Measurements from ENCODE around the gene PTGIR. TPM values are rescaled to one million over a fixed set of nuclear protein-coding genes. Genes with fewer than 3 reads are reported as not detected.
A peak's percentile ranks its signal among the peaks of the same experiment; 100 is the strongest.
"Not testable (repeated sequence)": the region's sequence is repeated elsewhere in the genome, so short reads cannot be mapped to it uniquely, and the experiment has no call there.

PTGIR gene
- total RNA-seq, 1 donor from 2014 or later = 3.8 TPM

DNA sequence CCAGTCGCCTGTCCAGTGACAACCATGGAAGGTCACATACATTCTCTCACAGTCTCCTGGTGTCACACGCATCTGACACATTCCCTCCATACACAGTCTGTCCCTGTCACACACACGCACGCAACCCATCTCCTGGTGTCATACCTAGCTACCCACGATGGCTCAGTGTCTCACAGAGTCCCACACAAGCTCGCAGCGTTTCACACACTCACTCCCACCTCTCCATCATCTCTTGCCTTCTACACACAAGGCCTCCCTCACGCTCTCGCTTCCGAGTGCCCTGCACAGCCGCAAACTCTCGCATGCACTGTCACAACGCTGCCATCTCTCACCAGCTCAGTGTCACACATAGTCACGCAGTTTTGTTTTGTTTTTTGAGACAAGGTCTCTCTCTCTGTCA lies 12.3 kb upstream of the PTGIR start:
- DNase-seq = no peak

DNA sequence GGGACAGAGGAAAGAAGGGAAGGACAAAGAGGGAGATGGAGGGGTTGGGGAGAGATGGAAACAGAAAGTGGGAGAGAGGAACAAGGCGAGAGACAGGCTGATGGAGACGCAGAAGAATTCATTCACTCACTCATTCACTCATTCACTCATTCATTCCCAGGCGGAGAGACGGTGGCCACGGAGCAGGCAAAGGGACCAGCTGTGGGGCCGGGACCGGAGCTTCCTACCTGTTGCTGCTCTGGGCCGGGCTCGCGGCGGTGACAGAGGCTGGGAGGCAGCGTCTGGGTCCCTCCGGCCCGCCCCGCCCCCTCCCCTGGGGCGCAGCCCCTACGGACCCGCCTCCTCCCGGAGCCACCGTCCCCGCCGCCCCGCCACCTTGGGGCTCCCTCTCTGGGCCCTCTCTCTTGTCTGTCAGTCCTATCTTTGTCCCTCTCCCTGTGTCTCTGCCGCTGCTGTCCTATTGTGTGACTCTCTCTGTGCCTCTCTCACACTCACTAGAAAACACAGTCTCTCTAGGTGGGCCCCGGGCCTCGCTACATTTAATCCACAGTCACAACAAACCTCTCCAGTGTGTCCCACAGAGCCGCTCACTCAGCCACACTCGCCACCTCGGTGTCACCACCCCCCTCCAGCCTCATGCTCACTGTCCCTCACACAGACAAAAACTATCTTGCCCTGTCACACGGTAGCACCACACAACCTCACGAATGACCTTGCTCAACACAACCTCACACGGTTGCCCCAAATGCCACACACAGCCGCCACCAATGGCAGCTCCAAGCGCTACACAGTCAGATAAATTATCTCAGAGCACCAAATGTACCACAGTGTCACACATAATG lies 11.3 kb upstream of the PTGIR start, which contains the start of gene GNG8:
GNG8 (minus strand) TSS at position 283 of the 842 bp plus-strand sequence. CDS start 1,520 bp downstream, outside the sequence.
- DNase-seq = no peak

DNA sequence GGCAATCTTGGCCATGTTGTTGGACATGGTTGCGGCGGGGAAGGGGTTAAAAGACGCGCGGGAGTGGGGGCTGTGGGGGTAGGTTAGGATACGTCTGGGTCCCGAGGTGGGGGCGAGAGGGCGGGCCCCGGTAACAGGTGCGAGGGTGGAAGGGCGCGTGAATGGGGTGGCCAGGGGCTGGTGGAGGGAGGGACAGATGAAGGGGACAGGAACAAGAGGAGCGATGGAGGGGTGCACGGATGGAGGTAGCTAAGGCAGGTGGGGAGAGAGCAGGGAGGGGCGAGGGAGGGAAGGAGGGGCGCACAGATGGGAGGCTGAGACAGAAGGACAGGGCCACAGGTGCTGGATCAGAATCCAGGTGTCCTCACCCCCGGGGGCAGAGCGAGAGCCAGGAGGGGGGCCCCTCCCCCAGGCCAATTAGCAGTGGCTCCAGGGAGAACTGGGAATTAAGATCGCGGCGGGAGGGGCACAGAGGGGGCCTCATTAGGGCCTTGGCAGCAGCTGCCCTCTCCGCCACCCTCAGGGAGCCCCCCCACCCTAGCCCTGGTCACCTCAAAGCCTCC lies 9.8 kb upstream of the PTGIR start:
- no peak for DNase-seq

DNA sequence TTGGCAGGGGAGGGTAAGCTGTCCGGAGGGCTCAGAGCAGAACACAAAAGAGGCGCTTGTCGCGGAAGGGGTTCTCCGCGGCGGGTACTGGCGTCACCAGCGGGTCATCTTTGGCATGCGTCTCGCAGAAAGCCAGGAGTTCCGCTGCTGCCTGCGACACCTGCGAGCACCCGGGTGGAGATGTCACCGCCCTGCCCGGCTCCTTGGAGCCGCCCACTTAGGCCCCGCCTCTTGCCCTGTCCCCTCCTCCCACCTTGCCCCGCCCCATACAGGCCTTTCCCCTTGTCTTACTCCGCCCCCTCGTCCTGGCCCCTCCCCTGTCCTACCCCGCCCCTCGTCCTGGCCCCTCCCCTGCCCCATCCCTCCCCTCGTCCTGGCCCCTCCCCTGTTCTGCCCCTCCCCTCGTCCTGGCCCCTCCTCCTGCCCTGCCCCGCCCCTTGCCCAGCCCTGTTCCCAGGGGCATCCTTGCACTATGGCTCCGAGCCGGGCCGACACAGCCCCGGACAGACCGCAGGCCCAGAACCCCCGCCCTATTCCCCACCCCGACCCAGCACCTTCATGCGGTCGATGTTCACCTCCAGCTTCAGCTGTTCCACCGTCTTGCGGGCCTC lies 9.3 kb upstream of the PTGIR start:
- DNase-seq = peak; percentile 36

DNA sequence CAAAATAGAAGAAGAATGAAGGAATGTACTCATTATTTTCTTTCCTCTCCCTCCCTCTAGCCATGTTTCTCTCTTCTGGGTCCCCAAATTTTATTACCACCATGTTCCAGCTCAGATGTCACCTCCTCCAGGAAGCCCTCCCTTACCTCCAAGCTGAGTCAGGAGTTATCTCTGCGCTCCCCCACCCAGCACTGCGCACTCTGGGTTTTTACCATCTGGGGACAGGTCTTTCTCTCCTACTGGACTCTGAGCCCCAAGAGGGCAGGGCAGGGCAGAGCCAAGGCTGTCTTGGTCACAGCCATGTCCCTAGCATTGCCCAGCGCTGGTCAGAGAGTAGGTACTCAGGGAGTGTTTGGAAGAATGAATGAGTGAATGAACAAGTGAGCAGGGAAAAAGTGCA lies 8.2 kb upstream of the PTGIR start:
- no peak for DNase-seq

DNA sequence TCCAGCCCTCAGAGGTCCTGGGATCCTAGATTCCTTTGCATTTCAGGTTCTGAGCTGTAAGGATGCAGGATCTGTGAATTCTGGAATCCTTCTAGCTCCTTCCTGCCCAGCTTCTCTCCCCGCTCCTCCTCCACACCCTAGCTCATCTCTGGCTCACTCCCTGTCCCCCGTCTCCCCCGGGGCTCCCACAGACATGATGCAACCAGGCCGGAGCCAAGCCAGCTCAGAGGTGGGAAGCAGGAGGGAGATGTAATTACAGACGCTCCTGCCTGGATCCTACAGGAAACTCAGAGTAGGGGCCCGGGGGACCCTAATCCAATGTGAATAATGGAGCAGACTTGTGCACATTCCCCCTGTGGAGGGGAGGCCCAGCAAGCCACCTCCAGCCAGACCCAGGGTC lies 6.6 kb upstream of the PTGIR start:
- DNase-seq = peak; percentile 18

DNA sequence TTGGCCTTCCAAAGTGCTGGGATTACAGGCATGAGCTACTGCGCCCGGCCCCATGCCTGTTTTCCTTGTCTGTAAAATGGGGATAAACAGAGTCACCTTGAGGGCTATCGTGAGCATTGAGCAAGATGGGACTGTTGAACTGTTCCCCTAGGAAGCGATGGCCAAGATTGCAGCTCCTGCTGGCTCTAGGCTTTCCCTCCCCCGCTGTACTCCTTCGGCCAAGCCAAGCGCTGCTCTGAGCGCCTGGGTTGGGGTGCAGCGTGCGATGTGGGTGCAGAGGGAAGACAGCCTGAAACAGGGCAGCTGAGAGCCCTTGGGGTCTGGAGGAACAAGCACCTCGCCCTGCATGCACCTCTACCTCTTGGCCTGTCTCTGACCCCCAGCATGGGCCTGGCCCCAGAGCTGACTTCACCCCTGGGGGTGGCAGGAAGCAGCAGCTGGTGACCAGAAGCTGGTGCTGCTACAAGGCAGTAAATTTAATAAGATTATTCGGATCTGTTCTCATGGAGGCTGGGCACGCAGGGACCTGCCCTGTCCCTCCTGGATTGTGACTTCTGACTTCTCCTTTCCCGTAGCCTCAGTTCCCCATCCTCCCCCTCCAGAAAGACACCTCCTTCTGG lies 5.8 kb upstream of the PTGIR start:
- DNase-seq = no peak

DNA sequence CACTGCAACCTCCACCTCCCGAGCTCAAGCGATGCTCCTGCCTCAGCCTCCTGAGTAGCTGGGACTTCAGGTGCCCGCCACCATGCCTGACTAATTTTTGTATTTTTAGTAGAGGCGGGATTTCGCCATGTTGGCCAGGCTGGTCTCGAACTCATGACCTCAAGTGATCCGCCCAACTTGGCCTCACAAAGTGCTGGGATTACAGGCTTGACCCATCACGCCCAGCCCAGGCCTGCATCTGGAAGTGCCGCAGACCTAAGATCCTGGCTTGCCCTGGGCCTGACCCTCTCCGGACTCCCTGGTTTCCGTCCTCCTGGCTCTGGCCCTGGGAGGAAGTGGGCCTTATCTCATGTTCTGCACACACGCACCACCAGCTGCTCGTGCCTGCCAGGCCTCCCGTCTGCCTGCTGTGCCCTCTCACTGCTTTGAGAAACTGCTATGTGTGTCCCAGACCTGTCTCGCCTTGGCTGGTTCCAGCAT lies 4.7 kb upstream of the PTGIR start:
- no peak for DNase-seq

DNA sequence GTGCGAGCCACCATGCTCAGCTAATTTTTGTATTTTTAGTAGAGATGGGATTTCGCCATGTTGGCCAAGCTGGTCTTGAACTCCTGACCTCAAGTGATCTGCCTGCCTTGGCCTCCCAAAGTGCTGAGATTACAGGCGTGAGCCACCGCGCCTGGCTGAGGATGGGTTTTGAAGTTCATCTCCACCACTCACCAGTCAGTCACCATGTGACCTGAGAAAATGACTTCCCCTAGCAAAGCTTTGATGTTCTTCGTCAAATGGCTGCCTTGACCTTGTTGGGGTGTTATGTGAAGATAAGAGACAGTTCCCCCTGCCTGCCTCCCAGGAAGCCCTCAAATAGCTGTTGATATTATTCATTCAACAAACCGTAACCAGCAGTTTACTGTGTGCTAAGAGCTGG lies 4.1 kb upstream of the PTGIR start:
- not testable (repeated sequence) for DNase-seq

DNA sequence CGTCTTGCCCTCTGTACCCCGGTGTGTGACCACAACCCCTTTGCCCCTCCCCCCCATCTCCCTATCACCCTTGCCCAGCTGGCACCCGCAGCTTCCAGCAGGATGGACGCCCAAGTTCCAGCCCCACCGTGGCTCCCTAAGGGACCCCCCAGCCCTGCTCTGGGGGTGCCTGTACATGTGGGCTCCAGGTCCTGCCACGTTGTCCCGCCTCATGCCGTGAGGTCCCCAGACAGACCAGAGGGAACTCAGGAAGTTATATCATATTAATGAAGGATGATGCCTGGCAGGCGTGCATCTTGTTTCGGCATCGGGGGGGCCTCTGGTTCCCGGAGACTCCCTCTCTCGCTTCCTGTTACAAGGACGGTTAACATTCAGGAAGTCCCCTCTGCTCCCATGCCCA lies 1.6 kb upstream of the PTGIR start:
- DNase-seq = peak; percentile 20

DNA sequence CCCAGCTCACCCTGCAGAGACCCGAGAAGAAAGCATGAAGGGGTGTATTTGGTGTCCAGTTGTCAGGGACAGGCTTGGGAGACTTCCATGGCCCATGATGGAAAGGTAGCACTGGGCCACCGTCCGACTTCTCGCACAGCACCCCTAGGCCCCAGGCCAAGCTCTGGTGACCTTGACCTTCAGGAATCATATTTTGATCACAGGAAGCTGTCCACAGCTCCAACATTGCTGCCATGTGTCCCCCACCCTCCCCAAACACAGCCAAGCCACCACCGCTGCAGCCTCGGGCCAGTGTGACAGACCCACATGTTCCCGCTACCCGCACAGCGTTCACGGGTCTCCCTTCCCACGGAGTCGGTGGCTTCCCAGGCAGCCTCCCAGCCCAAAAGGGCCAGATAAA lies 842 bp upstream of the PTGIR start:
- no peak for DNase-seq

DNA sequence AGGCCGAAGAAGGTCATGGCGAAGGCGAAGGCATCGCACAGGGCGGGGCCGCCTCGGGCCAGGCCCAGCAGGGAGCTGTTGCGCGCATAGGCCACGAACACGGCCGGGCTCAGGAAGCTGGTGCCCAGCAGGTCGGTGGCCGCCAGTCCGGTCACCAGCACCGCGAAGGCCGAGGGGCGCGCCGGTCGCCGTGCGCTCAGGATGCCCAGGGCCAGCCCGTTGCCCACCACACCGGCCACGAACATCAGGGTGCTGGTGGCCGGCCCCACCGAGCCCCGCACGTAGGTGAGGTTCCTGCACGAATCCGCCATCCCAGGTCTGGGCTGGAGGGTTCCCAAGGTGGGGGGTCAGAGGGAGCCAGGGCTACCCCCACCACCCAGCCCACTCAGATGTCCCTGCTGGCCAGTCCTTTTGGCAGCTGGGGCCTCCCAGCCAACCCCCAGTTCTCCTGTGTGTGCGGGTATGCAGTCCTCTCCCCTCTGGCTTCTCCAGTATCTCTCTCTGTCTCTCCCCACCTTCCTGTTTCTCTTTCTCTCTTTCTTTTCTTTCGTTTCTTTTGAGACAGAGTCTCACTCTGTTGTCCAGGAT lies 880 bp downstream of the PTGIR start:
- no peak for DNase-seq

DNA sequence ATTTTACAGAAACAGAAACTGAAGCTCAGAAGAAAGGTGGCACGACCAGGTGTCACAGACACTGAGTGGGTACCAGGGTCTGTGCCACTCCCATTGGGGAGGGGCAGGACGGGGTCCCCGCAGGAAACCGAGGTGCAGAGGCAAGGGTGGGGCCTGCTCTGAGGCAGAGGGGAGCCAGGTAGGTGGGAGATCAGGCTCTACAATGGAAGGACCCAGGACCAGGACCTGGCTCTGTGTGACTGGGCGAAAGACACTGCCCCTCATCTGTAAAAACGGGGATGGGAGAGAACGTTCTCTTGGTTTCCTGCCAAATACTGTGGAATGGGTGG lies 2.8 kb downstream of the PTGIR start:
- no peak for DNase-seq

DNA sequence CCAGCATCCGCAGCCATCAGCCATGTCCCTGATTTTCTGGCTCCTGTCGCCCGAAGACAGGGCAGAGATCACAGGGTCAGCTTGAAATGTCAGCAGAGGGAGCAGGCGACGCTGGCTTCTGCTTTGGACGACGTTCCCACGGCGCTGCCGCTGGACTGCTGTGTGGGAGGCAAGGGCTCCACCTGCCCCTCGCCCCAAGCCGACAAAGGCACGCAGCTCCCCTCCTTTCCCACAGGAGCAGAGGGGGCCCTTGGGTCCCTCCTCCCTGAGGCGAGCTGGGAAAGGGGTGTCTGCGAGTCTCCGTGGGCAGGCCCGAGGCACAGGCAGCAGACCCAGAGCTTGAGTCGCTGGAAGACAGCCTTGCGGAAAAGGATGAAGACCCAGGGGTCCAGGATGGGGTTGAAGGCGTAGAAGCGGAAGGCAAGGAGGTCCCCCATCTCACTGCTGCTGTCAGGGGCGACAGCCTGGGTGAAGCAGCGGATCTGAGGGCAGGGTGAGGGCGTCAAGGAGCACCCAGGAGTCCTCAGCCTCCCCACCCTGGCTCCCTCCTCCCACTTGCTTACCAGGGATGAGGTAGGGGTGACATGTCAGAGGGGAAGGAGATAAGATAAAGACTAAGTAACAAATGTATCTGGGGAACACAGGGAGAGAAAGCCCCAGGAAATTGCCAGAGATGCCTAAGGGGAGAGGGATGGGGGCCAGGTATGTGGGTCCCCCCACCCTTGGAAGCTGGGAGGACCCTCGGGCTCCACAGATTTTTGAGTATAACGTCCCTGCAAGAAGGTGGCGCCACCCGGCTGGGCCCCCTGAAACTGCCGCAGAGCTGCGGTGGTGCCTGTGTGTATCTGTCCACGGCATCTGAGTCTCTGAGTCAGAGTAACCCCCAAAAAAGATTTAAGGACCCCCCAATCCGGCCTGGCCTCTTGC lies 3.4 kb downstream of the PTGIR start:
- DNase-seq = no peak

DNA sequence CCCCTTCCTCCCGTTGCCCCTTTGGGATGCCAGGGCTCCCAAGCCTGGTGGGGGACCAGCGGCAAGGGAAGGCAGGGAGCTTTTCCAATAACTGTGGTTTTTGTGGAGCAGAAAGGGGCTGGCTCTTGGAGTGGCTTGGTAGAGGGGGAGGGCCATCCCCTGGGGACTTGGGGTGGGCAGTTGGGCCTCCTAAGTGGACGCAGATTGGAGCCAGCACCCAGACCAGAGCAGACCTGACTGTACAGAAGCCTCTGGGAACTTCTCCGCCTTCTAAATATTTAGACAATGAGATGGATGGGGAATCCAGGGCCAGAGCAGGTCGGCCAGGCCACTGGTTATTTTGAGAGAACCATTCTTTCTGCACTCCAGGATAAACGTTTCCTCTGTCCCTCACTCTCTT lies 4.2 kb downstream of the PTGIR start:
- DNase-seq = no peak

DNA sequence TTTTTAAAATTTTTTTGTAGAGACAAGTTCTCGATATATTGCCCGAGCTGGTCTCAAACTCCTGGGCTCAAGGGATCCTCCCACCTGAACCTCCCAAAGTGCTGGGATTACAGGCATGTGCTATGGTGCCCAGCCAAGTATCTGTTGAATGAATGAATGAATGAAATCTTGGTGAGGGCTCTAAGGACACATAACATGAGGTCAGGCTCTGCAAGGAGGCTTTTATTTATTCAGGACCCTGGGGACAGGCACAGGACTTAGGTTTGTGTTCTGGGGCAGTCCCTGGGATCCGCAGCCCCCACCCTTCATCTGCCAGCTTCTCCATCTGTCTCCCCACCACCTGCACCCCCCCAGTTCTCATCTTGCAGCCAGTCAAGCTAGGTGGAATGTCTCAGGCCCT lies 4.6 kb downstream of the PTGIR start:
- DNase-seq = no peak

DNA sequence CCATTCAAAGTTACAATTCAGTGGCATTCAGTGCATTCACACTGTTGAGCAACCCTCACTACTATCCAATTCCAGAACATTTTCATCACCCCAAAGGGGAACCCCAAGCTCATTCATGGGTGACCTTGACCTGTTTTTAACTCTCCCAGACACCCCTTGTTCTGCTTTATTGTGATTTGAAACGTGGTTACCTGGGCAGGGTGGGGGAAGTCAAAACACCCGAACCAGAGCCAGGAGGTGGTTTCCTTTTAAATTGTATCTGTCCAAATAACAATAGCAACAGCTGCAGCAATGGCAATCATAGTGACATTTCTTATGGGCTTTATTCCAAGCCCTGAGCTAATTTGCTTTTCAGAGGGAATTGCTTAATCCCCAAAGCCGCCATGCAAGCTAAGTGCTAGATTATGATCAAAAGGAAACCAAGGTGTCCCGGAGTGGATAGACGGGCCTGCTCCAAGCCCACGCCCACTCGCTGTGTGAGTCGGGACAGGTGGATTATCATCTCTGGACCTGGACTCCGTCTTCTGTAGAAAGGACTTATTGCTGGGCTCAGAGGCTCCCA lies 6.1 kb downstream of the PTGIR start:
- peak; percentile 80 for DNase-seq

DNA sequence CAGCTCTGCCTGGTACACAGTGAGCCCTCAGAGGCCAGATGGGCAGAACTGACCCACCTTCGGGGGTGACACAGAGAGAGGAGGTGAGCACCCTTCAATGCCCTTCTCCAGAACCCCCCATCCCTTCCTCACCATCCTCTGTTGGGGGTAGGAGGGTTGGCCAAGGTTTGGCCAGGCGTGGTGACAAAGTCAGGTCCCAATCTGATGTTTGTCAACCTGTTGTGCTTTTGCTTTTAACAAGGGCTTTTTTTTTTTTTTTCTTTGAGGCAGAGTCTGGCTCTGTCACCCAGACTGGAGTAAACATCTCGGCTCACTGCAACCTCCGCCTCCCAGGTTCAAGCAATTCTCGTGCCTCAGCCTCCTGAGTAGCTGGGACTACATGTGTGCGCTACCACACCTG lies 7.3 kb downstream of the PTGIR start:
- no peak for DNase-seq

DNA sequence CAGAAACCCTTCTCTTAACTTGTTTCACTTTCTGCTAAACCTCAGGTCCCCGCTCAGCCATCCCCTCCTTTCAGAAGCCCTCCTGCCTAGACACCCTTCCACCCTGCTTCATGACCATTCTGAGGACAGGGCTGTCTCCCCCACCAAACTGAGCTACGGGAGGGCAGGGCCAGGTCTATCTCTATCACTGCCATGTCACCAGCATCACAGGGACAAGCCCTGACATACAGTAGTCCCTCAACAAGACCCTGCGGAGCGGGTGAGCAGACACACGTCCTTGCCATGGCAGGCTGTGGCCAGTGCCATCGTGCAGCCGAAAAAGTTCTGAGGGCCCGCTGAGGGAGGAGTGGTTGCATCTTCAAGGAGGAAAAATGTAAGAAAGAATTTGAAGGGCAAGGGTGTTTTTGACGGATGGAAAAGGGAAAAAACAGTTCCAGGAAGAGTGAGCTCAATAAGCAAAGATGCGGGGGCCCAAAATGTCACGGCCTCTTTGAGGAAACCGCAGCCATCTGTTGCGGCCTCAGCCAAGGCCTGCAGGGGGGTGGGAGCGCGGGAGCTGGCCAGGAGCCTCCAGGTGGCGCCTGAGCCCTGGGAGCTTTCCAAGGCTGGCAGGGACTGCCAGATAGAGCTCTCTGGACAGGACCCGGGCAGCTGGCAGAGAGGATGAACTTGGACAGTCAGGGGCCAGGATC lies 8.1 kb downstream of the PTGIR start:
- DNase-seq = no peak

DNA sequence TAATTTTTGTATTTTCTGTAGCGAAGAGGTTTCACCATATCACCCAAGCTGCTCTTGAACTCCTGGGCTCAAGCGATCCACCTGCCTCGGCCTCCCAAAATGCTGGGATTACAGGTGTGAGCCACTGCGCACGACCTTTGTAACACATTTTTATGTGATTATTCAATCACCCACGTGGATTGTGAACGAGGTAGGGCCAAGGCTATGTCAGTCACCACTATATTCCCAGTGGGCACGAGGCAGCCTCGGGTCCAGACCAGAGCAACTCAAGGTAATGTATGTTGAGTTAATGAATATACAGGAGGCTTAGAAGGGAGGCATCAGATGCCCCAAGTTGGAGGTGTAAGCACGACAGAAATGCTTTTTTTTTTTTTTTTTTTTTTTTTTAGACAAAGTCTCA lies 8.9 kb downstream of the PTGIR start:
- no peak for DNase-seq
